ENCODE results near the gene VSIR.

DNA sequence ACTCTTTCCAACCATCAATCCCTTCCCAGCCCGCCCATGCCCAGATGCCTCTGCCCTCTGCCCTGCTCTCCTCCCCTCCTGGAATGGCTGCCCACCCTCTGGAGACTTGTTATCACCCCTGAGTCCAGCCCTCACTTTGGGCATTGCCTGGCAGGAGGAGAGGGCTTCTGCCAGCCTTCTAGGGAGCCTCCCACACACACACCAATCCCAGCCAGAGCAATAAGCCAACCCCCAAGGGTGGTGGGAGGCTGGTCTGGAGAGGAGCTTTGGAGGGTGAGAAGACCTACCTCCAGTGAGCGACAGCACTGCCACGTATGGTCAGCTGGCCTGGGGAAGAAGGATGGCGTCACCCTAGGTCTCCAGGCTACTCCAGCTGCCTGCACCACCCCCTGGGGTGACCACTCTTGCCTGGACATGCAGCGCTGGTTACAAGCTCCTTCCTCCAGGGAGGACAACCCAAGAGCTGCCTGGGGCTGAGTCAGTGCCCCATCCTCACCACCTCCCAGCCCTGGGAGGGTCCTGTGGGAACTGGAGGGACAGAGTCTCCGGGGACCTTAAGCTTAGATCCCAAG is 62.2 kb downstream of the VSIR start:
- TF ChIP-seq CTCF (IDR thresholded peaks at IDR 0.05; ENCODE audit: insufficient read depth, low read depth, low read length), result no peak
- no peak for TF ChIP-seq EZH2 (IDR thresholded peaks at IDR 0.05; ENCODE audit: insufficient read depth, low read length)

Data from astrocyte (in vitro differentiated cells and primary cell).